IMR-90 (cell line): ENCODE data around the gene ADGRA3. TPM values are rescaled to one million over a fixed set of nuclear protein-coding genes. Genes with fewer than 3 reads are reported as not detected.

Source experiments
- ATAC-seq: fragments of 200-7000 bp; cut with Tn5 transposase; 2 replicates; pipeline ENCODE4 v1.9.1; 2020; ENCODE audit warnings: low read depth, mild to moderate bottlenecking, moderate library complexity
- BruUV-seq: library from RNA; stranded (reverse); fragments of 400-500 nt; replicated peaks from 2 replicates; lab custom pipeline; 2021; lab: Mats Ljungman, UMichigan
- CTCF ChIA-PET: fragments of 300-600 bp; formaldehyde crosslinking; extraction: SDS; loops from one replicate; lab custom pipeline; 2021; ENCODE audit warnings: antibody characterized with exemption; lab: Yijun Ruan, JAX
- POLR2A ChIA-PET: fragments of 300-600 bp; sonication (Branson Sonifier 250); formaldehyde crosslinking; loops from one replicate; lab custom pipeline; 2022; ENCODE audit warnings: antibody characterized with exemption; ENCODE audit not compliant: unreplicated experiment; lab: Charles Lee
- DNase-seq: peaks from one replicate; pipeline ENCODE4 v3.0.0; 2013
- H2AFZ ChIP-seq: replicated peaks from 2 replicates; pipeline ENCODE3; 2013; ENCODE audit warnings: low read length, mild to moderate bottlenecking; ENCODE audit not compliant: poor library complexity
- H2AK5ac ChIP-seq: 2 replicates; pipeline ENCODE4 v1.6.1; 2013; ENCODE audit warnings: low read depth, low read length, inconsistent platforms
- H2AK9ac ChIP-seq: replicated peaks from 2 replicates; pipeline ENCODE3; 2013; ENCODE audit warnings: mild to moderate bottlenecking, low read depth, low read length, moderate library complexity; ENCODE audit not compliant: poor library complexity
- H2BK120ac ChIP-seq: 2 replicates; pipeline ENCODE4 v1.6.1; 2013; ENCODE audit warnings: low read depth, low read length, inconsistent platforms
- H2BK15ac ChIP-seq: 3 replicates; pipeline ENCODE4 v1.6.1; 2013; ENCODE audit warnings: low read depth, low read length, inconsistent platforms
- H2BK20ac ChIP-seq: 2 replicates; pipeline ENCODE4 v1.6.1; 2013; ENCODE audit warnings: low read depth, mild to moderate bottlenecking, inconsistent platforms, low read length, moderate library complexity
- H2BK5ac ChIP-seq: 2 replicates; pipeline ENCODE4 v1.6.1; 2013; ENCODE audit warnings: mild to moderate bottlenecking, low read depth, low read length, inconsistent platforms; ENCODE audit not compliant: poor library complexity, severe bottlenecking
- H3K14ac ChIP-seq: replicated peaks from 2 replicates; pipeline ENCODE4 v1.6.1; 2013; ENCODE audit warnings: low read depth, low read length, inconsistent platforms
- H3K18ac ChIP-seq: 2 replicates; pipeline ENCODE4 v1.6.1; 2013; ENCODE audit warnings: low read depth, low read length, control low read depth
- H3K23ac ChIP-seq: 2 replicates; pipeline ENCODE4 v1.6.1; 2013; ENCODE audit warnings: low read depth, low read length, inconsistent platforms
- H3K27ac ChIP-seq: 2 replicates; pipeline ENCODE4 v1.5.1; 2013; ENCODE audit warnings: mild to moderate bottlenecking, control low read depth, low read length; ENCODE audit not compliant: insufficient read depth
- H3K27me3 ChIP-seq: 2 replicates; pipeline ENCODE4 v1.6.1; 2013; ENCODE audit warnings: low read length; ENCODE audit not compliant: control insufficient read depth, insufficient read depth
- H3K36me3 ChIP-seq: 2 replicates; pipeline ENCODE4 v1.6.1; 2013; ENCODE audit warnings: low read length, mixed read lengths; ENCODE audit not compliant: control insufficient read depth, insufficient read depth
- H3K4ac ChIP-seq: 2 replicates; pipeline ENCODE4 v1.6.1; 2013; ENCODE audit warnings: low read depth, low read length, inconsistent platforms
- H3K4me1 ChIP-seq: 2 replicates; pipeline ENCODE4 v1.6.1; 2013; ENCODE audit warnings: low read length, mixed read lengths; ENCODE audit not compliant: control insufficient read depth, insufficient read depth
- H3K4me2 ChIP-seq: 2 replicates; pipeline ENCODE4 v1.6.1; 2013; ENCODE audit warnings: low read depth, mild to moderate bottlenecking, control low read depth, low read length, moderate library complexity
- H3K4me3 ChIP-seq: 2 replicates; pipeline ENCODE4 v1.5.1; 2013; ENCODE audit warnings: low read depth, mild to moderate bottlenecking, control low read depth, low read length, moderate library complexity; ENCODE audit not compliant: insufficient read depth
- H3K56ac ChIP-seq: 2 replicates; pipeline ENCODE4 v1.6.1; 2013; ENCODE audit warnings: low read length, inconsistent platforms; ENCODE audit not compliant: insufficient read depth; ENCODE audit errors: extremely low read depth
- H3K79me1 ChIP-seq, 2 experiments: 2 replicates each; pipeline ENCODE4 v1.6.1; 2013; ENCODE audit warnings: low read length in 2 of 2, inconsistent platforms in 1 of 2, low read depth in 1 of 2
- H3K9ac ChIP-seq: 2 replicates; pipeline ENCODE4 v1.6.1; 2013; ENCODE audit warnings: low read depth, low read length, control low read depth
- H3K9me1 ChIP-seq: 2 replicates; pipeline ENCODE4 v1.6.1; 2013; ENCODE audit warnings: low read length, inconsistent platforms; ENCODE audit not compliant: insufficient read depth
- H3K9me3 ChIP-seq: 2 replicates; pipeline ENCODE4 v1.6.1; 2013; ENCODE audit warnings: low read length; ENCODE audit not compliant: control insufficient read depth, insufficient read depth
- H4K20me1 ChIP-seq: 2 replicates; pipeline ENCODE4 v1.6.1; 2013; ENCODE audit warnings: low read length, inconsistent platforms; ENCODE audit not compliant: insufficient read depth
- H4K5ac ChIP-seq: 2 replicates; pipeline ENCODE4 v1.6.1; 2013; ENCODE audit warnings: mild to moderate bottlenecking, low read depth, low read length, control low read depth
- H4K8ac ChIP-seq, 2 experiments: 2 replicates each; pipeline ENCODE4 v1.6.1; 2013; ENCODE audit warnings: low read depth in 2 of 2, low read length in 2 of 2, control low read depth in 1 of 2, inconsistent platforms in 1 of 2
- H4K91ac ChIP-seq: 2 replicates; pipeline ENCODE4 v1.6.1; 2013; ENCODE audit warnings: low read depth, low read length, inconsistent platforms; ENCODE audit not compliant: insufficient read depth
- MAZ ChIP-seq: IDR thresholded peaks from 2 replicates; pipeline ENCODE4 v1.6.1; 2012; ENCODE audit warnings: low read depth, mild to moderate bottlenecking, low read length, improper control_type of control experiment, moderate library complexity, borderline replicate concordance
- MXI1 ChIP-seq: IDR thresholded peaks from 2 replicates; pipeline ENCODE4 v1.6.1; 2012; ENCODE audit warnings: low read depth, mild to moderate bottlenecking, low read length, moderate library complexity, borderline replicate concordance
- POLR2A ChIP-seq: IDR thresholded peaks from 2 replicates; pipeline ENCODE4 v1.6.1; 2012; ENCODE audit warnings: mild to moderate bottlenecking, low read depth, low read length
- WGBS, 2 experiments: methylation state at CpG; one replicate each; pipeline versions ENCODE4 v1.1.5 to v1.1.7; 2013; ENCODE audit warnings: missing lambda C conversion rate in 2 of 2; ENCODE audit not compliant: insufficient read length in 1 of 2; ENCODE audit errors: extremely low coverage in 2 of 2; 5-methylcytosine and 5-hydroxymethylcytosine counted together
- dilution Hi-C: fragments of 300-500 bp; cut with HindIII; formaldehyde crosslinking; loops from one replicate; pipeline ENCODE4 v1.14.3; 2018; ENCODE audit warnings: low sequenced_read_pairs; ENCODE audit not compliant: unreplicated experiment
- in situ Hi-C: fragments of 300-500 bp; cut with MboI; formaldehyde crosslinking; loops from 3 replicates; pipeline ENCODE4 v1.14.3; 2019; ENCODE audit warnings: low sequenced_read_pairs, inconsistent platforms, mixed read lengths
- intact Hi-C: fragments of 100-400 bp; cut with micrococcal nuclease; formaldehyde crosslinking; loops from 2 replicates; pipeline ENCODE4 v1.10.0; 2022
- polyA plus RNA-seq, 3 experiments: library from polyadenylated mRNA; depleted of rRNA; stranded (reverse); fragments of >200 nt; gene quantifications; 2 replicates each; pipeline ENCODE4 v1.2.3, GENCODE V29; 2012; ENCODE audit warnings: low replicate concordance in 1 of 3
- total RNA-seq: library from RNA; depleted of rRNA; stranded (reverse); fragments of >200 nt; gene quantifications from 2 replicates; pipeline ENCODE4 v1.2.3, GENCODE V29; 2012

The ADGRA3 gene
- total and polyA plus RNA-seq, 2 of the 4 experiments (the other 2 are of a cell fraction), result 20.1 to 28.0 TPM

DNA sequence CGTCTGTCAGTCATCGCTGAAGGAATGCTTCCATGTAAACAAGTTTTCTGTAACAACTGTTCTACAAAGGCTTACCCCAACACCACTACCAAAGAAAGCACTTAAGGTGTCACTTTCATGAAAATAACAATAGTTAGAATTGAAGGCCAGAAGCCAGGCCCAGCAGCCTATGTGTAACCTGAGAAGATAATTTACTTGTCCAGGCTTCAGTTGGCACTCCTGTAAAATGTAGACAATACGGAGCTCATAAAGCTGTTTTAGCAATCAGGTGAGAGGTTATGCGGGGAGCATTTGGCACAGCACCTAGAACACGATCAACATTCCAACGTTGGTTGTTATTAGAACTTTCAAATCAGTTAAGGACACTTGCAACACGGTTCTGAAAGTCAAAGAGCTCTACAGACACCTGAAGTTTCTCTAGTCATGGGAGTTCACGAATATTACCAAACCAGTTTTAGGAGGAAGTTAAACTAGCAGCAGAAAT is 15.7 kb downstream of the ADGRA3 start:
- WGBS, 2 experiments, result 73% methylated on average over 3 of the region's 8 CpGs; no CpG with 5 or more reads in 1 of the 2 experiments
- H3K18ac ChIP-seq, result no peak overlapping the region
- dilution Hi-C loops (no loop called here), intact Hi-C loops (no loop called here), in situ Hi-C loops (no loop called here)
- H3K4ac ChIP-seq, result no peak overlapping the region
- no peaks in the 10 kb centered on the region for H3K9me3 ChIP-seq
- no peak overlapping the region for H3K27ac ChIP-seq
- H2BK15ac ChIP-seq, result no peak overlapping the region
- no peak overlapping the region for H4K5ac ChIP-seq
- no peak overlapping the region for H2AK9ac ChIP-seq
- H3K23ac ChIP-seq, result no peak overlapping the region
- H3K4me1 ChIP-seq, result peaks cover 4% of the 10 kb centered on the region
- H2BK120ac ChIP-seq, result no peak overlapping the region; the same call in 1 of the 2 replicates
- H3K9me1 ChIP-seq, result peaks cover 6% of the 10 kb centered on the region; the same call in 1 of the 2 replicates
- no peak overlapping the region for H4K91ac ChIP-seq
- no peak overlapping the region for H2BK5ac ChIP-seq
- TF ChIP-seq MXI1 (no peak), MAZ (no peak), POLR2A (no peak)
- ChIA-PET POLR2A (no interaction called here), CTCF (no interaction called here)
- 0 out of 4 replicates have a peak overlapping the region, but pooled peaks of 1 of the 2 experiments have one; percentile 30 for H4K8ac ChIP-seq
- no peak overlapping the region for H3K14ac ChIP-seq
- H3K9ac ChIP-seq, result no peak overlapping the region
- no peak for DNase-seq
- peaks cover 14% of the 10 kb centered on the region for H4K20me1 ChIP-seq
- H3K79me1 ChIP-seq, result peaks cover 28 to 45% of the 10 kb centered on the region in 2 experiments
- no peak overlapping the region for H2AK5ac ChIP-seq
- H2AFZ ChIP-seq, result no peak overlapping the region
- no TSS peak for BruUV-seq
- H3K27me3 ChIP-seq, result no peaks in the 10 kb centered on the region
- no peak overlapping the region for H3K4me2 ChIP-seq
- no peak for ATAC-seq
- no peak overlapping the region for H3K56ac ChIP-seq
- no peak overlapping the region for H2BK20ac ChIP-seq
- H3K4me3 ChIP-seq, result no peak overlapping the region
- H3K36me3 ChIP-seq, result no peaks in the 10 kb centered on the region
